SIG-M5 (cell line): Measurements from ENCODE around the gene NAT16.
A peak's percentile ranks its signal among the peaks of the same experiment; 100 is the strongest.

ENCODE experiments used
- DNase-seq: peaks from one replicate; lab custom pipeline; 2025; lab: John Stamatoyannopoulos, UW

The NAT16 gene

GRCh38 chr7:101170617-101171441, 9.3 kb downstream of the NAT16 start:
- no peak for DNase-seq

DNA sequence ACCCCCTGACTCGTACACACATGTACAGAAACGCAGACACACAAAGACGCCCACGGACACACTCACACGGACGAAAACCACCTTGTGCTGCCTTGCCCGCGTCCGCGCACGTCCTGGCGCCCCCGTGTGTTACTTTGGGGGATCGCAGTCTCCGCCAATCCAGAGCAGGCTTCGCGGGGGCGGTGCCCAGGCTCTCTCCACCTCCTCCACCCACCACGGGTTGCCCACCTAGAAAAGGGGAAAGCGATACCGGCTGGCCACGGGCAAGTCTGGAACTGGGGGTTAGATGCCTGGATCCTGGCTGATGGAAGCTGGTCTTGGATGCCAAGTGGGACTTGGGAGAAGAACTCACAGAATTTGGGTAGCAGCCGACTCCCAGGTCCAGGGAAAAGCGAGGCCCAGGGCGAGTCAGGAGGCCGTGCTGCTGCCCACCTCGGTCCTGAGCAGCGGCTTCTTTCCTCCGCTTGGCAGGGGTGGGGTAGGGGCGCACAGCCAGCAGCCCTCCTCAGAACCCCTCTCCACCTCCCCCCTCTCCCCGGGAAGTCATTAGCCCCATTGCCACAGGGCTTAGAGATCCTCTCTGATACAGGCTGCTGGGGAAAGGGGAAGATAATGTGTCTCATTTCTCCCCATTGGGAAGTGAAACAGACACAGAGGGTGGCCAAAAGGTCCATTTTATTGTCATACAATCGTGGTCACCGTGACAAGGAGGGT, 10.1 kb downstream of the NAT16 start:
- no peak for DNase-seq

DNA sequence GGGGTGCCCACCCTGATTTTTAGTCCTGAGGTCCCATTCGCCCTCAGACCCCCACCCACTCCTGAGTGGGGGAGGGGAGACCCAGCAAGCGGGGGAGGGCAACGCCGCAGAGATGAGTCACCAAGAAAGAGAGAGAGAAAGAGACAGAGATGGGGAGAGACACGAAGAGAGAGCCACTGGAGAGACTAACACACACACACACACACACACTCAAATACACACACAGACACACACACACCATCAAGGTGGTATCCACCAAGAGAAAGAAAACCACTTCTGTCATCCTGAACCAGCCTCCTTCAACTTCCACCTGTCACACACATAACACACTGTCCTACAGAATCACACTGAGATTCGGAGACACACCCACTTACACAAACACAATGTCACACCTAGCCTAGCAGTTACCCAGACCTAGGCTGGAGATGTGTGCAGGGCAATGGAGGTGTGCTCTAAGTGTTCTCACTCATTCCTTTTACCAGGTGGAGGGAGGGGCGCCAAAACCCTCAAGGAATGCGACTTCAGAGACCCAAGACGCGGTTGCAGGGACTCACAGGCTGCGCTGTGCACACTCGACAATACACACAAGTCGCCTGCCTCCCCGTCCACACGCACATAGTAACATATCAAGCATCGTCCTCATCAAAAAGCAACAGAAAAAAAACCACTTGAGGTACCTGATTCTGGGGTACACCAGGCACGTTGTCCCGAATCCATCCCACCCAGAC, 10.8 kb downstream of the NAT16 start:
- no peak for DNase-seq

DNA sequence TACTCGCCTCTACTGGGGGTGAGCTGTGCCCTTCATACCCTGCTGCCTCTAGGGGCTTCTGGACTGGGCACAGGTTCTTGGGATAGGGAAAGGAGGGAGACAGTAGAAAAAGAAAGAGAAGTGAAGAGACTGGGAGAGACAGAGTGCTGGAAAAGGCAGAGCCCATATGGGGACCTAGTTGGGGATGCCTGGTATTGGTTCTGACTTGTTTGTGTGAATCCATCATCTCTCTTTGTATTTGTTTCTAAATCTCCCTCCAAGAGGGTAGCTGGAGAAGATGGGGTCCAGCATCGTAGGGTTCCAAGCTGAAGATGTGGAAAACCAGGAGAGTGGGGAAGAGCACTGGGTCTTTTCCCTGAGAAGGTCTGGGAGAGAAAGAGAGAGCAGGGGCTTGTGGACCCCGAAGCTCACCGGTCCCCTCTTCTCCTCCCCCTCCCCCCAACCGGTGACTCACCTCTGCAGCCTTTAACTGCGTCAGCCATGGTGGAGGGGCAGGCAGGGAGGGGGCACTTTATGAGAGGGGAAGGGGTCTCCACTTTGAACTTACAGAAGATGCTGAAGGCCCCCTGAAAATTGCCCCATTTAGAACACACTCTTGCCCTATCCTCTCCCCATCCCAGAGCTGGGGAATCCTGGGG, 11.6 kb downstream of the NAT16 start:
- no peak for DNase-seq

GRCh38 chr7:101167645-101168411, 12.3 kb downstream of the NAT16 start:
- no peak for DNase-seq

GRCh38 chr7:101166909-101167644, 13.0 kb downstream of the NAT16 start:
- DNase-seq = no peak

DNA sequence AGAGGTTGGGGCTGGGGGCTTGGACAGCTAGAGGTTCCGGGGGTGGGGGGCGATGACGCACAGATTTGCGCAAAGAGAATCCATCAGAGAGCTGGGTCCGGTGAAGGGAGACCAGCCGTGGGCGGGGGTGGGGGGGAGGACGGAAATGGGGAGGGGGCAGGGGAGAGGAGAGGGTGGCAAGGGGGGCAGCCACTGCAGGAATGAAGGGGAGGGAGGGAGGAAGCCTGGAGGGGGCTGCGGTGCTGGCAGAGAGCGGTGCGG, 13.5 kb downstream of the NAT16 start:
- DNase-seq = no peak

GRCh38 chr7:101165958-101166647, 14.0 kb downstream of the NAT16 start:
- no peak for DNase-seq

DNA sequence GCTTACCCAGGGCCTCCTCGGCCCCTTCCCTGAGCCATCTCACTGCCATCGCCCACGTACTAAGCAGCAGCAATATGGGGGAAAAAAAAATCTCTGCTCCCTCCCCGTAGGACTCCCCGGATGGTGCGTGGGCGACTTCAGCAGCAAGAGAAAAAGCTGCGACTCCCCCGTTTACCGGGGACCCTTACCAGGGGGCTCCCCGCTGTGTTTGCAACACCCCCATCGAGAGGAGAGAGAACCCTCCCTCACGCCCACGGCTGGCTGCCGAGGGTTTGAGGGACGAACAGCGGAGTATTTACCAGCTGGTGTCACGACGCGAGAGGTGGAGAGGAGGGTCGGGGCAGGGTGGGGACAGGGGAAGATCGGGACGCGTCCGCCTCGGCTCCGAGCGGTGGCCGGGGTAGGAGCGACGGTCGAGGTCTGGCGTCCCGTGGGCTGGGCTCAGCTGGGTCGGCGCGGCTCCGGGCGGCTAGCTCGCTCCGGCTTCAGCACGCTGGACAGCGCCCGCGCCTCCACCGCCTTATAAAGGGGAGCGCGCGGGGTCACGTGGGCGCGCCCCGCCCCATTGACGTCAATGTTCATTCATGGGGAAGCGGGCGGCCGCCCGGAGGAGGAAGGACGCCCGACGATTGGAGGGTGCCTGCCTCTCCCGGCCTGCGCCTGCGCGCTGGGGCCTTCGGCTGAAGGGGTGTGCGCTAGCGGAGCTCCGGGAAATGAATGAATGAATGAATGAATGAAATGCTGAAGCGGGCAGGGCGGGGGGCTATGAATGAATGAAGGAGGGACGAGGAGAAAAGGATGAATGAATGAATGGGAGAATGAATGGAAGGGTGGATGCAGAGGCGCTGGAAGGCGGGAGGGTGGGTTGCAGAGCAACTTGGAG, 14.8 kb downstream of the NAT16 start, which contains the start of gene VGF:
VGF (minus strand) TSS at position 495 of the 883 bp plus-strand sequence. CDS start 726 bp downstream, outside the sequence.
- DNase-seq = peak; percentile 79

DNA sequence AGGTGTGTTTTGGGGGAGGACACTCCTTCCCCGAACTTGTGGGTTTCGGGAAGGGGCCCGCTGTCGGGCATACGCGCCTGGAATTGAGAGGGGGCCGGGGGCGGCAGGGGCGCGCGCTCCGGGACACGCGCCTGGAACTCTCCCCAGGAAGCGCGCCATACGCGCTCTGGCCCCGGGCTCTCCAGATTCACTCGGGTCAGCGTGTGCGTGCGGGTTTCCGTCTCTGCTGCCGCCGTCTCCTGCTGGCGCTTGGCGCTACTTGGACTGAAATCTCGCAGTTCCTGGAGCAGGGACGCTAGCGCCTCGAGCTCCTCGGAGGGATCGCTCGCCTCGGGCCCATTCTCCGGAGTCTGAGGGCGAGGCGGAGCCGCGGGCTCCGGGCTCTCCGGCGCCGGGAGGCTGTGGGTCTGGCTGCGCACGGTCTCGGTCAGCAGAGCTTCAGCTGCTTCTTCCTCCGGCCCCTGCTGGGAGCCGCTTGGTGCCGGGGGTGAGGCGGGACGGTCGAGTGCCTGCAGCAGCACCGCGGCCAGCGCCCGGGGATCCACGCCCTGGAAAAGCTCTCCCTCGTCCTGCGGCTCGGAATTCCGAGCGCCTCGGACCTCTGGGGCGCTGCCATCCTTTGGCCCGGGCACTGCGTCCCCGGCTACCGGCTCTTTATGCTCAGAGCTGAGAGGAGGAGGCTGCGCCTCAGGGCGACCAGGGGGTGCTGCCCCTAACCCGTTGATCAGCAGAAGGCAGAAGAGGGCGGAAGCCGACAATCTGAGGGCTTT, 15.8 kb downstream of the NAT16 start:
- no peak for DNase-seq

- DNase-seq = no peak
Measured at GRCh38 chr7:101163279-101164070, 16.6 kb downstream of the NAT16 start.

DNA sequence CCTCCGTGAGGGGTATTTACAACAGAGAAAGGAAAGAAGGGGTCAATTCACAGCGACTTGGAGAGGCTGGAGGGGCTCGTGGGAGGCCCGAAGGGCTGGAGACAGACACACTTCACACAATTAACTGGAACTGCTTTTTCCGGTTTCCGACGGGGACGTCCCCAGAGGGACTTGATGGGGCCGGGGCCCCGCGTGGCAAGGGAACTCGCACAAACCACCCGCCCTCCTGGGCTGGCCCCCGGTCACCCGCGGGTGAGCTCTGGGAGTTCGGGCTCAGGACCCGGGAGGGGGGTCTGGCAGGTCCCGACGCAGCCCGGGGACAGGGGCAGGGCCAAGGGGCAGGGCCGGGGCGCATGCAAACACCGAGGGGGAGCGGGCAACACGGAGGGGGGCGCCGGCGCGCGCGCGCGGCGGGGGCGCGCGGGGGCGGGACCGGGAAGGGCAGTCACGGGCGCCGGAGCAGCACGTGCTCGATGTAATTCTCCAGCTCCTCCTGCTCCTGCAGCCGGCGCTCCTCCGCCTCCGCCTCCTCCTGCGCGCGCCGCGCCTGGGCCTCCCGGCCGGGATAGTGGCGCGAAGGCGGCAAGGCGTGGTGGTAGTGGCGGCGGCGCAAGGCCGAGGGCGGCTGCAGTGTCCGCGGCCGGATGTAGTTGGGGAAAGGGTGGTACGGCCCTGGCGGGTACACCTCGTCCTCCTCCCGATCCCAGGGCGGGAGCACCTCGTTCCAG, 17.4 kb downstream of the NAT16 start:
- DNase-seq = no peak

GRCh38 chr7:101161692-101162471, 18.2 kb downstream of the NAT16 start:
- DNase-seq = no peak

DNA sequence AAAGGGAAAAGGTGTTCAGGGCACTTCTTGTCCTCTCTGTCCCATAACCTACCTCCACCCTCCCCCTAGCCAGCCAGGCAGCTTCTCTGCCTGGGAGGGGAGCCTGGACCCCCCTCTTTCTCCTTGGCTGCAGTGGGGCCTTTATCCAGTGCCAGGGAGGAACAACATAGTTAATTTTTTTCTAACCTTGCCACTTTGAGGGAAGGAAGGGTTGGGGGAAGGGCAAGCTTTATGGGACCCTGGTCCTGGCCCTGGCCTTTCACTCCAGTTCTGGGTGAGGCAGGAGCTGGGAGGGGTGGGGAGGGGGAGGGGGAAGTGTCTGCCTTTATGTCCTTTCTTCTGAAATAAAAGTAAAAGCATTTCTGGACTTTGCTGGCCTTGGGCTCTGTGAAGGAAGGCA, 19.2 kb downstream of the NAT16 start:
- no peak for DNase-seq

GRCh38 chr7:101159696-101160674, 20.1 kb downstream of the NAT16 start:
- DNase-seq = no peak
